Endodermal cell (in vitro differentiated cells): ENCODE measurements around the gene FAM174B. TPM values are rescaled to one million over a fixed set of nuclear protein-coding genes. Genes with fewer than 3 reads are reported as not detected.

Experiments
- DNase-seq: peaks from one replicate; pipeline ENCODE4 v3.0.0-alpha.2; 2017
- H3K27ac ChIP-seq: 2 replicates; pipeline ENCODE4 v1.5.1; 2013; ENCODE audit warnings: mild to moderate bottlenecking, low read depth, low read length, moderate library complexity
- H3K27me3 ChIP-seq: 2 replicates; pipeline ENCODE4 v1.6.1; 2013; ENCODE audit warnings: mild to moderate bottlenecking, low read length, moderate library complexity; ENCODE audit not compliant: insufficient read depth, control insufficient read depth, poor library complexity, severe bottlenecking
- H3K36me3 ChIP-seq: 2 replicates; pipeline ENCODE4 v1.7.0; 2013; ENCODE audit warnings: mild to moderate bottlenecking, low read length, moderate library complexity; ENCODE audit not compliant: control insufficient read depth, insufficient read depth
- H3K4me1 ChIP-seq: one replicate; pipeline ENCODE4 v1.7.0; 2013; ENCODE audit warnings: low read length; ENCODE audit not compliant: control insufficient read depth, insufficient read depth
- H3K4me3 ChIP-seq: 2 replicates; pipeline ENCODE4 v1.5.1; 2013; ENCODE audit warnings: mild to moderate bottlenecking, low read length, moderate library complexity
- H3K9ac ChIP-seq: 2 replicates; pipeline ENCODE4 v1.6.1; 2013; ENCODE audit warnings: mild to moderate bottlenecking, low read length, moderate library complexity; ENCODE audit not compliant: poor library complexity, severe bottlenecking; ENCODE audit errors: extremely low read depth
- H3K9me3 ChIP-seq: 2 replicates; pipeline ENCODE4 v1.6.1; 2013; ENCODE audit warnings: mild to moderate bottlenecking, low read length, moderate library complexity; ENCODE audit not compliant: control insufficient read depth
- H3K27ac Mint-ChIP-seq: 2 replicates; pipeline ENCODE4 v1.8.0; 2020; ENCODE audit warnings: mixed read lengths
- H3K27me3 Mint-ChIP-seq: 2 replicates; pipeline ENCODE4 v1.8.0; 2021; ENCODE audit warnings: mild to moderate bottlenecking, mixed read lengths; ENCODE audit not compliant: insufficient read depth
- H3K36me3 Mint-ChIP-seq: 2 replicates; pipeline ENCODE4 v1.8.0; 2020; ENCODE audit warnings: low read depth, mixed read lengths
- H3K4me1 Mint-ChIP-seq: 2 replicates; pipeline ENCODE4 v1.8.0; 2020; ENCODE audit warnings: mixed read lengths
- H3K4me3 Mint-ChIP-seq: 2 replicates; pipeline ENCODE4 v1.8.0; 2020; ENCODE audit warnings: mild to moderate bottlenecking, moderate library complexity, mixed read lengths
- H3K9me3 Mint-ChIP-seq: 2 replicates; pipeline ENCODE4 v1.8.0; 2020; ENCODE audit warnings: mild to moderate bottlenecking, mixed read lengths
- WGBS, 2 experiments: methylation state at CpG; one replicate each; pipeline versions ENCODE4 v1.1.5 to v1.1.7; 2013; ENCODE audit warnings: missing lambda C conversion rate in 2 of 2, mixed read lengths in 1 of 2; ENCODE audit not compliant: insufficient coverage in 1 of 2, insufficient read length in 1 of 2; 5-methylcytosine and 5-hydroxymethylcytosine counted together
- total RNA-seq, 2 donors: library from RNA; stranded (reverse); fragmentation: NEBNext Ultra II Directional in 1 of 2; extraction: Animal tissue kit (Norgen Biotek cat#: 25700) in 1 of 2; gene quantifications; 2 replicates in 1 of 2; 3 replicates in 1 of 2; pipeline ENCODE4 v1.2.1, GENCODE V29; 2021
- TF ChIP-seq, protein P1 (sequence below): fragments of 200-600 bp; sonication (generic); conservative IDR thresholded peaks from 2 replicates; pipeline ENCODE4 v1.5.0; 2021; ENCODE audit warnings: antibody characterized with exemption, mild to moderate bottlenecking

FAM174B gene
- total RNA-seq, 2 donors from 2014 or later, result 66.0 to 105 TPM

DNA sequence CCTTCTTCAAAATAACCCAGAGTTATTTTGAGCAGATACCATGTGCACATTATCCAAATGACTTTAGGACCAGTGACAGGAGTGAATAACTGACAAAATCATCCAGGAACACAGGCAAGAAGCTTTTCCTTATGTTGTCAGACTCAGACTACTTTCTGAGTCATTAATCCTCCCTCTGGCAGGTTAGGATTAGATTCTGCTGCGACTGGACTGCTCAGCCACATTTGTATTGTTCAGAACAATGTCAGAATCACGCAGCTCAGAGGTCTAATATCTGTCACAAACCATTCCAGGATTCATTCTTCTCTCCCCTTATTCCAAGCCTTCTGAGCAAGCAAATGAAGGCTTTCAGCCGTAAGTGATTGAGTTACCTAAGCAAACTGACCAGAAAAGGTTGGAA lies 34.8 kb upstream of the FAM174B start:
- Mint-ChIP-seq H3K36me3 (peaks cover 16% of the 10 kb centered on the region), H3K4me1 (peaks cover 17% of the 10 kb centered on the region), H3K27ac (no peak overlapping the region), H3K27me3 (peaks cover 5% of the 10 kb centered on the region), H3K9me3 (peaks cover 32% of the 10 kb centered on the region), H3K4me3 (no peak overlapping the region)
- no peak overlapping the region for H3K27ac ChIP-seq
- H3K27me3 ChIP-seq, result no peaks in the 10 kb centered on the region
- DNase-seq, result no peak
- WGBS, 2 experiments, result 91 to 96% methylated on average over 3 of the region's 3 CpGs
- H3K9ac ChIP-seq, result no peak overlapping the region
- TF ChIP-seq, protein P1, sequence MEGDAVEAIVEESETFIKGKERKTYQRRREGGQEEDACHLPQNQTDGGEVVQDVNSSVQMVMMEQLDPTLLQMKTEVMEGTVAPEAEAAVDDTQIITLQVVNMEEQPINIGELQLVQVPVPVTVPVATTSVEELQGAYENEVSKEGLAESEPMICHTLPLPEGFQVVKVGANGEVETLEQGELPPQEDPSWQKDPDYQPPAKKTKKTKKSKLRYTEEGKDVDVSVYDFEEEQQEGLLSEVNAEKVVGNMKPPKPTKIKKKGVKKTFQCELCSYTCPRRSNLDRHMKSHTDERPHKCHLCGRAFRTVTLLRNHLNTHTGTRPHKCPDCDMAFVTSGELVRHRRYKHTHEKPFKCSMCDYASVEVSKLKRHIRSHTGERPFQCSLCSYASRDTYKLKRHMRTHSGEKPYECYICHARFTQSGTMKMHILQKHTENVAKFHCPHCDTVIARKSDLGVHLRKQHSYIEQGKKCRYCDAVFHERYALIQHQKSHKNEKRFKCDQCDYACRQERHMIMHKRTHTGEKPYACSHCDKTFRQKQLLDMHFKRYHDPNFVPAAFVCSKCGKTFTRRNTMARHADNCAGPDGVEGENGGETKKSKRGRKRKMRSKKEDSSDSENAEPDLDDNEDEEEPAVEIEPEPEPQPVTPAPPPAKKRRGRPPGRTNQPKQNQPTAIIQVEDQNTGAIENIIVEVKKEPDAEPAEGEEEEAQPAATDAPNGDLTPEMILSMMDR, result no peak
- H3K9me3 ChIP-seq, result peaks cover 32% of the 10 kb centered on the region
- no peaks in the 10 kb centered on the region for H3K4me1 ChIP-seq
- H3K36me3 ChIP-seq, result no peaks in the 10 kb centered on the region
- no peak overlapping the region for H3K4me3 ChIP-seq

DNA sequence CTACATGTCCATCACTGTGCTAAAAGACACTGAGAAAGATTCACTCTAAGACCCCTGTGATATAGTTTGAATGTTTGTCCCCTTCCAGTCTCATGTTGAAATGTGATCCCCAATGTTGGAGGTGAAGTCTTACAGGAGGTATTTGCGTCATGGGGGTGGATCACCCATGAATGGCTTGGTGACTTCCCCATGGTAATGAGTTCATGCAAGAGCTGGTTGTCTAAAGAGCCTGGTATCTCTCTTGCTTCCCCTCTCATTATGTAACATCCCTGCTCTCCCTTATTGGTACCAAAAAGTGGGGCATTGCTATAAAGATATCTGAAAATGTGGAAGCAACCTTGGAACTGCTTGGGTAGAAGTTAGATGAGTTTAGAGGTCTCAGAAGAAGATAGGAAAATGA lies 32.2 kb upstream of the FAM174B start:
- WGBS, 2 experiments, result 94 to 100% methylated on average over 1 of the region's 1 CpG
- peaks cover 32% of the 10 kb centered on the region for H3K9me3 ChIP-seq
- no peaks in the 10 kb centered on the region for H3K36me3 ChIP-seq
- TF ChIP-seq, protein P1, result no peak
- Mint-ChIP-seq H3K4me1 (peaks cover 25% of the 10 kb centered on the region), H3K9me3 (peaks cover 32% of the 10 kb centered on the region), H3K4me3 (no peak overlapping the region), H3K27ac (no peak overlapping the region), H3K36me3 (peaks cover 16% of the 10 kb centered on the region), H3K27me3 (peaks cover 8% of the 10 kb centered on the region)
- H3K9ac ChIP-seq, result no peak overlapping the region
- peak; percentile 1 for DNase-seq
- H3K27me3 ChIP-seq, result no peaks in the 10 kb centered on the region
- peak overlapping the region; percentile 12 for H3K4me3 ChIP-seq
- no peaks in the 10 kb centered on the region for H3K4me1 ChIP-seq
- H3K27ac ChIP-seq, result no peak overlapping the region

- WGBS, 2 experiments, result 90 to 92% methylated on average over 3 to 4 of the region's 4 CpGs
- Histone ChIP-seq H3K9me3 (peaks cover 32% of the 10 kb centered on the region), H3K4me1 (no peaks in the 10 kb centered on the region), H3K4me3 (peak overlapping the region; percentile 12), H3K27ac (no peak overlapping the region), H3K36me3 (no peaks in the 10 kb centered on the region), H3K9ac (no peak overlapping the region), H3K27me3 (no peaks in the 10 kb centered on the region)
- Mint-ChIP-seq H3K36me3 (peaks cover 16% of the 10 kb centered on the region), H3K4me1 (peaks cover 29% of the 10 kb centered on the region), H3K4me3 (no peak overlapping the region), H3K27me3 (peaks cover 8% of the 10 kb centered on the region), H3K9me3 (peaks cover 32% of the 10 kb centered on the region), H3K27ac (no peak overlapping the region)
- no peak for DNase-seq
- TF ChIP-seq, protein P1, result no peak
Measured at GRCh38 chr15:92687195-92687602, 31.6 kb upstream of the FAM174B start.
